Neural cell (in vitro differentiated cells): ENCODE results near the gene KSR2. TPM values are rescaled to one million over a fixed set of nuclear protein-coding genes. Genes with fewer than 3 reads are reported as not detected.

Source experiments
- H2AFZ ChIP-seq: fragments of 200-600, 300-800 bp; sonication (generic), shearing (Covaris generic); 2 replicates; pipeline ENCODE4 v1.6.0; 2014; ENCODE audit warnings: low read depth, mild to moderate bottlenecking, antibody characterized with exemption, low read length, moderate library complexity
- H3F3A ChIP-seq: fragments of 200-600 bp; shearing (Covaris generic); 2 replicates; pipeline ENCODE4 v1.6.1; 2016; ENCODE audit warnings: mild to moderate bottlenecking, moderate library complexity, mixed read lengths, antibody characterized with exemption, low read length; ENCODE audit not compliant: insufficient read depth, poor library complexity, severe bottlenecking
- H3K27ac ChIP-seq: fragments of 200-600, 300-800 bp; sonication (generic), shearing (Covaris generic); 2 replicates; pipeline ENCODE4 v1.5.1; 2014; ENCODE audit warnings: mild to moderate bottlenecking, low read length, moderate library complexity
- H3K27me3 ChIP-seq: fragments of 300-800, 200-600 bp; sonication (generic), shearing (Covaris generic); 2 replicates; pipeline ENCODE4 v1.6.0; 2014; ENCODE audit warnings: mild to moderate bottlenecking, low read depth, low read length, moderate library complexity; ENCODE audit not compliant: insufficient read depth
- H3K36me3 ChIP-seq: fragments of 300-800, 200-600 bp; sonication (generic), shearing (Covaris generic); 2 replicates; pipeline ENCODE4 v1.5.1; 2014; ENCODE audit warnings: mild to moderate bottlenecking, antibody characterized with exemption, low read length, moderate library complexity; ENCODE audit not compliant: insufficient read depth
- H3K4me2 ChIP-seq: fragments of 300-800, 200-600 bp; sonication (generic), shearing (Covaris generic); 2 replicates; pipeline ENCODE4 v1.6.0; 2014; ENCODE audit warnings: mild to moderate bottlenecking, low read length
- H3K4me3 ChIP-seq: fragments of 300-800, 200-600 bp; sonication (generic), shearing (Covaris generic); 2 replicates; pipeline ENCODE4 v1.5.1; 2014; ENCODE audit warnings: mild to moderate bottlenecking, low read length, moderate library complexity
- H3K79me2 ChIP-seq: fragments of 200-600 bp; shearing (Covaris generic); replicated peaks from 2 replicates; pipeline ENCODE4 v1.6.0; 2014; ENCODE audit warnings: mild to moderate bottlenecking, low read length, moderate library complexity; ENCODE audit not compliant: insufficient read depth
- H3K9ac ChIP-seq: fragments of 300-800, 200-600 bp; sonication (generic), shearing (Covaris generic); 2 replicates; pipeline ENCODE4 v1.6.1; 2016; ENCODE audit warnings: mild to moderate bottlenecking, low read length, mixed read lengths
- H3K9me2 ChIP-seq: fragments of 200-600 bp; shearing (Covaris generic); 2 replicates; pipeline ENCODE4 v1.6.1; 2016; ENCODE audit warnings: mild to moderate bottlenecking, low read length, mixed read lengths; ENCODE audit not compliant: insufficient read depth
- H3K9me3 ChIP-seq: fragments of 200-600, 300-800 bp; sonication (generic), shearing (Covaris generic); 2 replicates; pipeline ENCODE4 v1.6.1; 2016; ENCODE audit warnings: mild to moderate bottlenecking, mixed run types, low read length, moderate library complexity, mixed read lengths
- H4K20me1 ChIP-seq: fragments of 200-600 bp; shearing (Covaris generic); 2 replicates; pipeline ENCODE4 v1.6.1; 2016; ENCODE audit warnings: mild to moderate bottlenecking, mixed run types; ENCODE audit not compliant: insufficient read depth
- EP300 ChIP-seq: fragments of 450-650 bp; conservative IDR thresholded peaks from 2 replicates; pipeline ENCODE4 v1.6.1; 2014; ENCODE audit warnings: antibody characterized with exemption, mild to moderate bottlenecking, moderate library complexity; ENCODE audit not compliant: poor library complexity, severe bottlenecking
- EZH2 ChIP-seq: fragments of 200-600, 300-800 bp; shearing (Covaris generic), sonication (generic); IDR thresholded peaks from 2 replicates; pipeline ENCODE4 v1.6.1; 2014; ENCODE audit warnings: antibody characterized with exemption, low read length, borderline replicate concordance, mild to moderate bottlenecking; ENCODE audit not compliant: insufficient read depth, poor library complexity, severe bottlenecking
- MXI1 ChIP-seq: fragments of 450-650 bp; conservative IDR thresholded peaks from 2 replicates; pipeline ENCODE4 v1.6.1; 2014; ENCODE audit warnings: antibody characterized with exemption, mild to moderate bottlenecking; ENCODE audit not compliant: poor library complexity, severe bottlenecking
- POLR2AphosphoS5 ChIP-seq: IDR thresholded peaks from 2 replicates; pipeline ENCODE4 v1.6.1; 2012
- RAD21 ChIP-seq: fragments of 450-650 bp; conservative IDR thresholded peaks from 2 replicates; pipeline ENCODE4 v1.6.1; 2014; ENCODE audit warnings: antibody characterized with exemption, mild to moderate bottlenecking, moderate library complexity
- SMC3 ChIP-seq: fragments of 450-650 bp; conservative IDR thresholded peaks from 2 replicates; pipeline ENCODE4 v1.6.1; 2014; ENCODE audit warnings: antibody characterized with exemption, mild to moderate bottlenecking, moderate library complexity; ENCODE audit not compliant: poor library complexity
- TAF1 ChIP-seq: IDR thresholded peaks from 2 replicates; pipeline ENCODE4 v1.6.1; 2012; ENCODE audit warnings: low read depth
- polyA plus RNA-seq: library from polyadenylated mRNA; depleted of rRNA; stranded (reverse); fragments of >200 nt; gene quantifications from 2 replicates; pipeline ENCODE4 v1.2.3, GENCODE V29; 2014
- TF ChIP-seq, protein P1 (sequence below): IDR thresholded peaks from 2 replicates; pipeline ENCODE4 v1.6.1; 2012; ENCODE audit warnings: borderline replicate concordance
- TF ChIP-seq, protein P2 (sequence below): fragments of 450-650 bp; IDR thresholded peaks from 2 replicates; pipeline ENCODE4 v1.5.1; 2014; ENCODE audit warnings: antibody characterized with exemption, mild to moderate bottlenecking, moderate library complexity; ENCODE audit not compliant: poor library complexity, severe bottlenecking

KSR2 gene
- polyA plus RNA-seq, 1 donor from 2014 or later: 3.0 TPM

DNA sequence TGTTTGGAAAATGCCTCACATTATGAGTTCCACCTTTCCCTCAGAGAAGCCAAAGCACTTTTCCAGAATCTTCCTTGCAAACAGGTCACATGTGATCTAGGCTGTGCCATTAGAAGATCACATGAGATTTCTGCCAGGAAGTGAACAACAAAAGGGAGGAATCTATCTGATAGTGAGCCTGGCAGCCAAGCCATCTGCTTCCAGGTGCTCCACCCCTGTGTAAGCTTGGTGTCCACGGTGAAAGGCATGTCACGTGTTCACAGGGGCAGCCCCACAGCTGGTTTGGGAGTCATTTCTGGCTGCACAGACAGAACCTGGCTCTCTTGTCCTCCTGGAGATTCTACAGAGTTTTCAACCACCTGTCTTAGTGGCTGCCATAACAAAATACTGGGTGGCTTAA lies 3.5 kb upstream of the KSR2 start:
- H3K4me2 ChIP-seq: no peak overlapping the region
- H3K9ac ChIP-seq: no peak overlapping the region
- H3K9me2 ChIP-seq: no peaks in the 10 kb centered on the region
- H3K27me3 ChIP-seq: no peaks in the 10 kb centered on the region
- H3K4me3 ChIP-seq: no peak overlapping the region
- H3K27ac ChIP-seq: no peak overlapping the region
- H3K36me3 ChIP-seq: no peaks in the 10 kb centered on the region
- H3K79me2 ChIP-seq: peaks cover 6% of the 10 kb centered on the region
- peaks cover 4% of the 10 kb centered on the region for H3F3A ChIP-seq
- no peaks in the 10 kb centered on the region for H4K20me1 ChIP-seq
- H3K9me3 ChIP-seq: peaks cover 4% of the 10 kb centered on the region
- TF ChIP-seq EZH2: no peak
- TF ChIP-seq, protein P1, sequence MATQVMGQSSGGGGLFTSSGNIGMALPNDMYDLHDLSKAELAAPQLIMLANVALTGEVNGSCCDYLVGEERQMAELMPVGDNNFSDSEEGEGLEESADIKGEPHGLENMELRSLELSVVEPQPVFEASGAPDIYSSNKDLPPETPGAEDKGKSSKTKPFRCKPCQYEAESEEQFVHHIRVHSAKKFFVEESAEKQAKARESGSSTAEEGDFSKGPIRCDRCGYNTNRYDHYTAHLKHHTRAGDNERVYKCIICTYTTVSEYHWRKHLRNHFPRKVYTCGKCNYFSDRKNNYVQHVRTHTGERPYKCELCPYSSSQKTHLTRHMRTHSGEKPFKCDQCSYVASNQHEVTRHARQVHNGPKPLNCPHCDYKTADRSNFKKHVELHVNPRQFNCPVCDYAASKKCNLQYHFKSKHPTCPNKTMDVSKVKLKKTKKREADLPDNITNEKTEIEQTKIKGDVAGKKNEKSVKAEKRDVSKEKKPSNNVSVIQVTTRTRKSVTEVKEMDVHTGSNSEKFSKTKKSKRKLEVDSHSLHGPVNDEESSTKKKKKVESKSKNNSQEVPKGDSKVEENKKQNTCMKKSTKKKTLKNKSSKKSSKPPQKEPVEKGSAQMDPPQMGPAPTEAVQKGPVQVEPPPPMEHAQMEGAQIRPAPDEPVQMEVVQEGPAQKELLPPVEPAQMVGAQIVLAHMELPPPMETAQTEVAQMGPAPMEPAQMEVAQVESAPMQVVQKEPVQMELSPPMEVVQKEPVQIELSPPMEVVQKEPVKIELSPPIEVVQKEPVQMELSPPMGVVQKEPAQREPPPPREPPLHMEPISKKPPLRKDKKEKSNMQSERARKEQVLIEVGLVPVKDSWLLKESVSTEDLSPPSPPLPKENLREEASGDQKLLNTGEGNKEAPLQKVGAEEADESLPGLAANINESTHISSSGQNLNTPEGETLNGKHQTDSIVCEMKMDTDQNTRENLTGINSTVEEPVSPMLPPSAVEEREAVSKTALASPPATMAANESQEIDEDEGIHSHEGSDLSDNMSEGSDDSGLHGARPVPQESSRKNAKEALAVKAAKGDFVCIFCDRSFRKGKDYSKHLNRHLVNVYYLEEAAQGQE: no peak
- no peak for TF ChIP-seq RAD21
- no peak for TF ChIP-seq TAF1
- no peak for TF ChIP-seq POLR2AphosphoS5
- TF ChIP-seq EP300: no peak
- TF ChIP-seq, protein P2, sequence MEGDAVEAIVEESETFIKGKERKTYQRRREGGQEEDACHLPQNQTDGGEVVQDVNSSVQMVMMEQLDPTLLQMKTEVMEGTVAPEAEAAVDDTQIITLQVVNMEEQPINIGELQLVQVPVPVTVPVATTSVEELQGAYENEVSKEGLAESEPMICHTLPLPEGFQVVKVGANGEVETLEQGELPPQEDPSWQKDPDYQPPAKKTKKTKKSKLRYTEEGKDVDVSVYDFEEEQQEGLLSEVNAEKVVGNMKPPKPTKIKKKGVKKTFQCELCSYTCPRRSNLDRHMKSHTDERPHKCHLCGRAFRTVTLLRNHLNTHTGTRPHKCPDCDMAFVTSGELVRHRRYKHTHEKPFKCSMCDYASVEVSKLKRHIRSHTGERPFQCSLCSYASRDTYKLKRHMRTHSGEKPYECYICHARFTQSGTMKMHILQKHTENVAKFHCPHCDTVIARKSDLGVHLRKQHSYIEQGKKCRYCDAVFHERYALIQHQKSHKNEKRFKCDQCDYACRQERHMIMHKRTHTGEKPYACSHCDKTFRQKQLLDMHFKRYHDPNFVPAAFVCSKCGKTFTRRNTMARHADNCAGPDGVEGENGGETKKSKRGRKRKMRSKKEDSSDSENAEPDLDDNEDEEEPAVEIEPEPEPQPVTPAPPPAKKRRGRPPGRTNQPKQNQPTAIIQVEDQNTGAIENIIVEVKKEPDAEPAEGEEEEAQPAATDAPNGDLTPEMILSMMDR: no peak
- TF ChIP-seq SMC3: no peak
- TF ChIP-seq MXI1: no peak
- no peak overlapping the region for H2AFZ ChIP-seq

DNA sequence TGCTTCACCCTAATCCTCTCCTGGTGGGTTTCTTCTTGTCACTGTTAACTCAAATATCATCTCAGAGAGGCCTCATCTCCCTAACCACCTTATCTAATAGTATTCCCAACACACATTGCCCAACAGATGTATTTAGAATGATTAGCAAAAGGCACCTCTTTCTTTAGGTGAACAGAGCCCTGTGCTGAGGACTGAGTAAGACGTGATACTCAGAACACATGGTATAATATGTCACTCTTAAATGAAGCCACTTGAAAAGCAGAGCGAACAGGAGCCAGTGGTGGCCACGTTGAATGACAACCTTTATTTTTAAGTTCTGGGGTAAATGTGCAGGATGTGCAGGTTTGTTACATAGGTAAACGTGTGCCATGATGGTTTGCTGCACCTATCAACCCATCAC lies 1.5 kb upstream of the KSR2 start:
- Histone ChIP-seq H2AFZ (no peak overlapping the region), H3K79me2 (peaks cover 25% of the 10 kb centered on the region), H4K20me1 (no peaks in the 10 kb centered on the region), H3K4me2 (no peak overlapping the region), H3K9me2 (no peaks in the 10 kb centered on the region), H3K27ac (no peak overlapping the region), H3F3A (peaks cover 4% of the 10 kb centered on the region), H3K9ac (no peak overlapping the region), H3K27me3 (no peaks in the 10 kb centered on the region), H3K9me3 (peaks cover 4% of the 10 kb centered on the region), H3K36me3 (no peaks in the 10 kb centered on the region), H3K4me3 (no peak overlapping the region)
- TF ChIP-seq SMC3: no peak
- TF ChIP-seq POLR2AphosphoS5: no peak
- TF ChIP-seq RAD21: no peak
- TF ChIP-seq MXI1: no peak
- TF ChIP-seq EZH2: no peak
- TF ChIP-seq EP300: no peak
- TF ChIP-seq TAF1: no peak
- TF ChIP-seq, protein P1: no peak
- TF ChIP-seq, protein P2: no peak
